Measurements from ENCODE around the gene ACTR3.

GRCh38 chr2:113977660-113978523, 88.0 kb downstream of the ACTR3 start:
- TF ChIP-seq CTCF (IDR thresholded peaks at IDR 0.05; ENCODE audit: insufficient read depth, low read length, poor library complexity, severe bottlenecking), result no peak
- TF ChIP-seq EZH2phosphoT487 (conservative IDR thresholded peaks at IDR 0.05; ENCODE audit: low read length), result no peak
